Activated naive CD4-positive, alpha-beta T cell (primary cell): ENCODE measurements around the gene VPS13A.
"Not testable (repeated sequence)": the region's sequence is repeated elsewhere in the genome, so short reads cannot be mapped to it uniquely, and the experiment has no call there.

ENCODE experiments used
- DNase-seq, 4 experiments: peaks; one replicate each; lab custom pipeline; 2025; lab: John Stamatoyannopoulos, UW

VPS13A gene

GRCh38 chr9:77305622-77306400, 128.5 kb downstream of the VPS13A start:
- DNase-seq, result no peak

DNA sequence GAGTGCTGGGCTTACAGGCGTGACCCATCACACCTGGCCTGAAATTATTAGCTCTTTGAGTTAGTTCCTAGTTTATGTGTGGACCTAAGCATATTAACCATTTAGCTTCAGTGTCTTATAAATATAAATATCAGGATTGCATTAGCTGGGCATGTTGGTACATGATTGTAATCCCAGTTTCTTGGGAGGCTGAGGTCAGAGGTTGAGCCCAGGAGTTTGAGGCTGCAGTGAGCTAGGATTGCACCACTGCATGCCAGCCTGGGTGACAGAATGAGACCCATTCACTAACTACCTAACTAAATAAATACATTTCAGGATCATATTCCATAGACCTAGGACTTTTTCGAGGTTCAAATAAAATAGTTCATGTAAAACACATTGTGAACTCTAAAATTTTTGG, 129.8 kb downstream of the VPS13A start:
- DNase-seq, result no peak

GRCh38 chr9:77316058-77316457, 138.7 kb downstream of the VPS13A start:
- DNase-seq, result no peak

DNA sequence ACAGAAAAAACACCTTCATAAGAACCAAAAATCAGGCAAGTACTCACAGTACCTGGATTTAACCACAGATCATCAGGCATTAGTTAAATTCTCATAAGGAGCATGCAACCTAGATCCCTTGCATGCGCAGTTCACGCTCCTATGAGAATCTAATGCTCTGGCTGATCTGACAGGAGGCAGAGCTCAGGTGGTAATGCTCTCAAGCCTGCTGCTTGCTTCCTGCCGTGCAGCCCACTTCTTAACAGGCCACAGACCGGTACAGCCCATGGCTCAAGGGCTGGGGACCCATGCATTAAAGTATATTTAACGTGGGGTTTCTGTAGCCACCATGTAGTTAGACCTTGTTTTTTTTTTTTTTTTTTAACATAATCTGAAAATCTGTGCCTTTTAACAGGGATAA, 147.7 kb downstream of the VPS13A start:
- DNase-seq, result no peak

GRCh38 chr9:77328102-77328501, 150.8 kb downstream of the VPS13A start:
- DNase-seq, result no peak

DNA sequence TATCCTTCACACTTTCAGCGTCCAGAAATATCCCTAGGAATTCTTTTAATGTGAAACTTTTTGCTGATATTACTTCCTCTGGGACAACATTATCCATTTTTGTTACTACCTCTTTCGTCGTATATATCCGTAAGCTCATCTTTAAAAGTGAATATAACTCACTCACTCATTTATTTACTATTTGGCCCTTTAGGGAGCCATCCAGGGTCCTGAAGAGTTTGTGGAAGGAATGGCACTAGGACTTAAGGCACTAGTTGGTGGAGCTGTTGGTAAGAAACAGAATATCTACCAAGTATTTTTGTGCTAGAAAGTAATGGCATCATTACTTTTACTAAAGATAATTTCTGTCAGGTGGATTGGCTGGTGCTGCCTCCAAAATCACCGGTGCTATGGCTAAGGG, 192.7 kb downstream of the VPS13A start:
- no peak for DNase-seq

DNA sequence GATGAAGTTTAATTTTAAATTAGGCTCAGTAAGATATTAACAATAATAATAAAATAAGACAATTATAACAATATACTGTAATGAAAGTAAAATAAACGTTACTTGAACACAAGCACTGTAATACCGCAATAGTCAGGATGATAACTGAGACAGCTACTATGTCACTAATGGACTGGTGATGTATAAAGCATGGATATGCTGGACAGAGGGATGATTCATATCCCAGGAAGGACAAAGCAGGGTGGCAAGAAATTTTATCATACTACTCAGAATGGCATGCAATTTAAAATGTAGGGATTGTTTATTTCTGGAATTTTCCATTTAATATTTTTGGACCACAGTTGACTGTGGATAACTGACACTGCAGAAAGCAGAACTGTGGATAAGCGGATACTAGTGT, 196.9 kb downstream of the VPS13A start:
- DNase-seq, result no peak

DNA sequence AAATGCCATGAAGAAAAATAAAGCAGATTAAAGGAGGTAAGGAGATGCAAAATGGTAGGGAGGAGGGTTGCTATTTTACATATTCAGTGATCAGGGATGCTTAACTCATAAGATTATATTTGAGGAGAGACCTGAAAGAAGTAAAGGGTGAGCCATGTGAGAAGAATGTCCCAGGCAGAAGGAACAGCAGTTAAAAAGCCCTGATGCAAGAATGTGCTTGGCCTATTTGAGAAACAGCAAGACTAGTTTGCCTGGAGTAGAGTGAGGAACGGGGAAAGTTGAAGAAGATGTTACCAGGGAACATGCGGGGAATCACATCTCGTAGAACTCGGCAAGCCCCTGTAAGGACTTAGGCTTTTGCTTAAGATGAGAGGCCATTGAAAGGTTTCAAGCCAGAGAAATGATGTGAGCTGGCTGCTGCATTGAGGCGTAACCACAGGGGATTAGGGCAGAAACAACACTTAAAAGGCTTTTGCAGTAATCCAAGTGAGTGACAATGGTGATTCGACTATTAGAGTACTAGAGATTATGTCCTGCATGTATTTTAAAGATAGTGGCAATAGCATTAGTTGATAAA, 198.7 kb downstream of the VPS13A start:
- no peak for DNase-seq

GRCh38 chr9:77384406-77384805, 207.1 kb downstream of the VPS13A start:
- DNase-seq, result no peak

DNA sequence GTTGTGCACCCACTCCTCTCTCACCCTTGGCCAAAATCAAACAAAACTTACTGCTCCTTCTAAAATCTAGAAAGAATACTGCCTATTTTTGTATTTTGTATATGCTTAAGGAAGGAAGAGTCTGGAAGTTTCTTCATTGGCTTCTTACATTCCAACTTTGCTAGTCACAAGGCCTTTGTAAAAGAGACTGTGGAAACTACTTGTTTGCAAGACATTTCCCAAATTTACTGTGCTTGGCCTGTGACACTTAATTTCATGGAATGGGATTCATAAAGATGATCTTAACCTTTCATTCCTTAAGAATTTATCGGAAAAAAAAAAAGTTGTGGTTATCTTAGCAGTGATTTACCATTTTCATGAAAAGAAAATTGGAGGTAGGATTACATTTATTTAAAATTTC, 208.9 kb downstream of the VPS13A start:
- no peak for DNase-seq

DNA sequence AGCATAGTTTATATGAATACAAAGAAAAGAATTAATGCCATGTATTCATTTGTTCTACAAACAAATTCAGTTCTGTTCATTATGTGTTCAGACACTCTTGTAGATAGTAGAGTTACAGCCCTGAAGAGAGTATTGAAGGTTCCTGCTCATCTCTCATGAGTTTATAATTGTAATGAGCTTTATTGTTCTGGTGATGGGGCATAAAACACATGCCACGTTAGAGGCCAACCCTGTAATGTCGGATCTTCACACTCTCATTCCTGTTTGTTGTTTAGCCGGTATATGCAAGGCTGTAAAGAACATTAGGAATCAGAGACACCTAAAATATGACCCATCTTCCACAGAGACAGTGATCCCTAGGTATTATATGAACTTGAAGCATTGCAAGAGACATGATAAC, 214.5 kb downstream of the VPS13A start:
- DNase-seq, result no peak

- no peak for DNase-seq
Measured at GRCh38 chr9:77392328-77392727, 215.0 kb downstream of the VPS13A start.

DNA sequence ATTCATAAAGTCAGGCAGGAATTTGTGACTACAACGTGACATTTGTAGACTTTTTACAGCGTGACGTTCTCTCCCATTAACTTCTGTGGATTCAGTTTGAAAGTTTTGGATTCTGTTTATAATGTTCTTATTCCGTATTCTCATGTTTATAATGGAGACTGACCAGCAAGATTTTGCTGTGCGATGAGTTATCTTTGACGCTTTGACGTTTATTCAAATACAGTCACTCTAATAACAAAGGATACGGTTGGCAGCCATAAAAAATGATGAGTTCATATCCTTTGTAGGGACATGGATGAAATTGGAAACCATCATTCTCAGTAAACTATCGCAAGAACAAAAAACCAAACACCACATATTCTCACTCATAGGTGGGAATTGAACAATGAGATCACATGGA, 221.2 kb downstream of the VPS13A start:
- DNase-seq, result not testable (repeated sequence)

- DNase-seq, result no peak
Measured at GRCh38 chr9:77399964-77400363, 222.6 kb downstream of the VPS13A start.

GRCh38 chr9:77402286-77402685, 225.0 kb downstream of the VPS13A start:
- no peak for DNase-seq

GRCh38 chr9:77403239-77403638, 225.9 kb downstream of the VPS13A start:
- DNase-seq, result no peak

DNA sequence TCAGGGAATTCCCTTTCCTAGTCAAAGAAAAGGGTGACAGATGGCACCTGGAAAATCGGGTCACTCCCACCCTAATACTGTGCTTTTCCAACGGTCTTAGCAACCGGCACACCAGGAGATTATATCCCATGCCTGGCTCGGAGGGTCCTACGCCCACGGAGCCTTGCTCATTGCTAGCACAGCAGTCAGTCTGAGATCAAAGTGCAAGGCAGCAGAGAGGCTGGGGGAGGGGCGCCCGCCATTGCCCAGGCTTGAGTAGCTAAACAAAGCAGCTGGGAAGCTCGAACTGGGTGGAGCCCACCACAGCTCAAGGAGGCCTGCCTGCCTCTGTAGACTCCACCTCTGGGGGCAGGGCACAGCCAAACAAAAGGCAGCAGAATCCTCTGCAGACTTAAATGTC, 231.2 kb downstream of the VPS13A start:
- not testable (repeated sequence) for DNase-seq

GRCh38 chr9:77417566-77417965, 240.2 kb downstream of the VPS13A start:
- no peak for DNase-seq

- DNase-seq, result no peak
Measured at GRCh38 chr9:77418226-77418625, 240.9 kb downstream of the VPS13A start.

GRCh38 chr9:77420641-77421040, 243.3 kb downstream of the VPS13A start:
- DNase-seq, result no peak

DNA sequence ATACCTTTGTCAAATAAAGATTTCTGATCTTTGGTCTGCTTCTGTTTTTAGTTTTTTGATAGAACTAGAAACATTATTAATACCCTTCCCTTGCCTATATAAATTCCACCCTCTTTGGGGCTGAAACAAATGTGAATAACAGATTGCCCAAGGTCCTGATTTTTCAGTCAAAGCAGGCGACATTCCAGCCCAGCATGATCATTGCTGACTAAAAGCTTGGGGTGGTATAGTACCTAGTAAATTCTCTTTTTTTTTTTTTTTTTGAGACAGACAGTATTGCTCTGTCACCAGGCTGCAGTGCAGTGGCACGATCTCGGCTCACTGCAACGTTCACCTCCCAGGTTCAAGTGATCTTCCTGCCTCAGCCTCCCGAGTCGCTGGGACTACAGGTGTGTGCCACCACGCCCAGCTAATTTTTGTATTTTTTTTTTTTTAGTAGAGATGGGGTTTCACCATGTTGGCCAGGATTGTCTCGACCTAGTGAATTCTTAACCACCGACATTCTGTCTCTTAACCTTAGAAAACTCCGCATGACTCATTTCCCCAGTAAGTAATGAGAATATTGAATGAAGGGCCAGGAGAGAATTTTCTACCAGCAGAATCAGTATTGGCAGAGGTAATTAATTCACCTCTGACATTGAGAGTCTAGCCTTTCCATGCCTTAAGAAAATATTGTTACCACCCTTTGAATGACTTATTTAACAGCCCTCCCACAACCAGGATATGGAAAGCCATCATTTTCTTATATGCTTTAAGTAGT, 244.4 kb downstream of the VPS13A start:
- no peak for DNase-seq

DNA sequence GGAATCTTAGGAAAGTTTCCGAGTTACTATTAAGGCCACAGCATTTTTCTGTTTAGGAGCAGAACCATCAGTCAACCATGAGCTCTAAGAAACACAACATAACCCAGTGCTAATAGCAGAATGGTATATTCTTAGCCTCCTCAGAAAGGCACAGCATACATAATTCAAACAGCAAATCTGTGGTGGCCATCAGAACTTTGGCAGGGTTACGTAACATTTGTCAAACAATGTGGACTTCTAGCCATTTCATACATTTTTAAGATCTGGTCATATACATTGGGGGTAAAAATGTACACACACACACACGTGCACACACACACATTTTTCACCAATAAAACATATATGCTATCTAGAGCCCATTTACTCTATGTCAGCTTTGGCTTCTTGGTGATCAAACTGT, 245.6 kb downstream of the VPS13A start:
- DNase-seq, result no peak

DNA sequence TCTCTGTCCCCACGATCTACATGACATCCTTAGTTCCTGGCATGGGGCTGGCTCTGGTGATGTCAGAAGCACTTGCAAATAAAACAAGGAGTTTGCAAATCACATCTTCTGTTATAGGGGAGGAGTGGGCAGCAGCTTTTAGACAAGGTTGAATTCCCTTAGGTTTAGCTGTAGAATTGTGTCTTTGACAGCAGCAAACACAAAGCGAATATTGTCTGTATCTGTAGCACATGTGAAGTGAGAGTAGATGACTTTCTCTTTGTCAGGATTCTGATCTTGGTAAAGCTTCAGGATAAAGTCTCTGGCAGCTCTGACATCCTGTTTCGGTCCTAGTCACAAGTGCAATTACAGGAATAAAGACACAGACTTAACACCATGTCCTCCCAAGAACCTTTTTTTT, 246.5 kb downstream of the VPS13A start:
- no peak for DNase-seq
